ENCODE results near the gene GALT. TPM values are rescaled to one million over a fixed set of nuclear protein-coding genes. Genes with fewer than 3 reads are reported as not detected.

GALT gene
- total RNA-seq = 100 to 1,000 TPM in 1 of 2 donors, 10 to 100 TPM in 1; 63.5 to 104 TPM

DNA sequence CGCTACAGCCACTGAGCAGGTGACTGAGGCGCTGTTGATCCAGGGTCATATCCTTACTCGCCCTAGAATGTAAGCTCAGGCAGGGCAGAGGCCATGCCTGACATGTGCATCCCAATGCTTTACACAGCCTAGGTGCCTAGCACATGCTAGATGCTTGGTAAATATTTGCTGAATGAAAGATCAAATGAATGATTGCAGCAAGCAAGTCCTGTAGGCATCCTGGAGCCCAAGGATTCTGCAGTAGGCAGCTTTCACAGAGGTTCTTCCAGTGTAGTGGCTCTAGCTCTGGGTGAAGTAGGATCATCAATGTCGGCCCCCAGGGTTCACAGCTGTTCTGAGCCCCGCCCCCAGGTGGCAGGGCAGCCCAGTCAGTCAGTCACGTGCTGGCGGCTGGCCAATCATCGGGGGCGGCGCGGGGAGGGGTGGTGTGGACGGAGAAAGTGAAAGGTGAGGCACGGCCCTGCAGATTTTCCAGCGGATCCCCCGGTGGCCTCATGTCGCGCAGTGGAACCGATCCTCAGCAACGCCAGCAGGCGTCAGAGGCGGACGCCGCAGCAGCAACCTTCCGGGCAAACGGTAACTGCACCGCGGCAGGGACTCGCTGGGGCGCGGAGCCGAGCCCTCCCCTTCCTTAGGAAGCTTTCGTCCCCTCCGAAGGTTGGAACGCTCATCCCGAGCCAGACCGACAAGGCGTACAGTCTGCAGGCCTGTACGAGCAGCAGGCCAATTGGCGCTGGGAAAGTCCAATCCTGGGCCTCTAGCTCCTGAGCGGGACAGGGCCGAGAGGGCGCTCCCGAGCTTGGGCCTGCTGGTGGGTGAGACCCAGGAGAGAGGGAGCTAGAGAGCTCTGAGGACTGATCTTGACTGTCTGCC lies at the start of gene GALT:
Gene GALT, plus strand, starts transcription at position 465 of the 873 bp plus-strand sequence. Its CDS starts 30 bp downstream, at position 495.
- H3K9me3 Mint-ChIP-seq = no peaks in the 10 kb centered on the region
- ATAC-seq (peak; percentile 87 to 90), DNase-seq (ENCODE audit: low spot score in 2 of 2) (peak; percentile 96 to 99)
- H3K27ac Mint-ChIP-seq = peak within 1 kb of the TSS; percentile 75 to 88
- peaks cover 25 to 26% of the 10 kb centered on the region in 2 donors for H3K36me3 Mint-ChIP-seq

DNA sequence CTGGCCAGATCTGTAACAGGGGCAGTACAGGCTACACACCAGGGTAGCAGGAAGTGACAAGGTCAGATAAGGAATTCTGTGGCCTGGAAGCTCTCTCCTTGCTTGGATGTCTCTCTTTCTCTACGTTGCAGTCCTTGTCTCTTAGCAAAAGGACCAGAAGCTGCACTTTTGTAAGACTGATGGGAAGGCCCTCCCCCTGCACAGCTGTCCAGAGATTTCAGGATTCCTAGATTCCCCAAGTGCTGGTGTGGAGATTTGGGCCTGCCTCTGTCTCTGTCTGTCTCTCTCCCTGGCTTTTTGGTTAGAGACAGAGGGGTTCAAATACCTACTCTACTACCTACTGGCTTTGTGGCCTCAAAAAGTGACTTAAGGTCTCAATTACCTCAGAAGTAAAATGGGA lies 46.9 kb upstream of the GALT start:
- Mint-ChIP-seq H3K36me3 (no peaks in the 10 kb centered on the region), H3K27ac (no peak overlapping the region), H3K9me3 (no peaks in the 10 kb centered on the region)
- no peak for ATAC-seq
- no peak for DNase-seq (ENCODE audit: low spot score in 2 of 2)

DNA sequence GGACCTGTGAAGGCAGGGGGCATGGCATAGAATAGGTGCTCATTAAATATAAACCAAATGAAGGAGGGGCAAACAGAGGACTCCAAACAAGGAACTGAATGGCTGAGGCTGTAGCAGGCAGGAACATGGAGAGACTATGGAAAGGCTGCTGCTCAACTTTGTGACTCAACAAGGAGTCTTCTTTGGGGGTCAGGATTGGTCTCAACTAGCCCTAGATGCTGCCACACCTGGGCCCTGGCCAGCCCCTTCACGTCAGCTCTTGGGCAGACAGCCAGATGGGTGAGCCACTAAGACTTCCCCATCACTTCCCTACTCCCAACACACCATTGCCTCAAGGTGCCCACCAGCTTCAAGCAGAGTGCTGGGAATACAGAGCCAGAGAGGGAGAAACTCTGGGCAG lies 45.6 kb upstream of the GALT start:
- ATAC-seq = no peak
- no peak for DNase-seq (ENCODE audit: low spot score in 2 of 2)
- Mint-ChIP-seq H3K9me3 (no peaks in the 10 kb centered on the region), H3K27ac (peak overlapping the region in 1 of 2 donors; percentile 51), H3K36me3 (no peaks in the 10 kb centered on the region)

DNA sequence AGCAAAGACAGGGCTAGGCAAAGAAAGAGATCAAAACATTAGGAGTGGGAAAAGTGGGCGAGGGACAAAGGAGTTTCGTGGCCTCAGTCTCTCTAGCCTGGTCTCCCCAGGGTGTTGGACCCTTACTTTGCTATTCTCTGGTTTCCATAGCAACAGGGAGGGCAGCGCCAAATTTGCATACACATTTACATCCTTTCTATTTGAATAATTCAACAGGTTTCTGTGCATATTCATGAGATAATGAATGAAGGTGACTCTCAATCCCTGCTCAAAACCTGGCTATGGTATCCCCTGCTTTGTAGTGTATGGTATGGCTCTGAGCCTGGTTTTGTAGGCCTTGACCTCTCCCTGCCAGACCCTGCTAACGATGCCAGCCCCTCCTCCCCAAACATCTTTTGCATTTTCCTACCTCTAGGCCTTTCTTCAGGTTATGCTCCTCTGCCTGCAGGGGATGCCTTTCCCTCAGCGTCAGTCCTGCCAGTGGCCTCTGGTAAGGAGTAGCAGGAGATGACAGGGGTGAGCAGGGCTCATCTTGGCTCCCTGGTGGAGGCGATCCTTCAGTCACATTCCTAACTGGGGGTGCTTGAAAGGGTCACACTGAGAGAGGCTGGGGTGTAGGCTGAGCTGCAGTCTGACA lies 44.4 kb upstream of the GALT start:
- no peak for ATAC-seq
- no peak for DNase-seq (ENCODE audit: low spot score in 2 of 2)
- H3K9me3 Mint-ChIP-seq = no peaks in the 10 kb centered on the region
- no peaks in the 10 kb centered on the region for H3K36me3 Mint-ChIP-seq
- no peak overlapping the region for H3K27ac Mint-ChIP-seq

DNA sequence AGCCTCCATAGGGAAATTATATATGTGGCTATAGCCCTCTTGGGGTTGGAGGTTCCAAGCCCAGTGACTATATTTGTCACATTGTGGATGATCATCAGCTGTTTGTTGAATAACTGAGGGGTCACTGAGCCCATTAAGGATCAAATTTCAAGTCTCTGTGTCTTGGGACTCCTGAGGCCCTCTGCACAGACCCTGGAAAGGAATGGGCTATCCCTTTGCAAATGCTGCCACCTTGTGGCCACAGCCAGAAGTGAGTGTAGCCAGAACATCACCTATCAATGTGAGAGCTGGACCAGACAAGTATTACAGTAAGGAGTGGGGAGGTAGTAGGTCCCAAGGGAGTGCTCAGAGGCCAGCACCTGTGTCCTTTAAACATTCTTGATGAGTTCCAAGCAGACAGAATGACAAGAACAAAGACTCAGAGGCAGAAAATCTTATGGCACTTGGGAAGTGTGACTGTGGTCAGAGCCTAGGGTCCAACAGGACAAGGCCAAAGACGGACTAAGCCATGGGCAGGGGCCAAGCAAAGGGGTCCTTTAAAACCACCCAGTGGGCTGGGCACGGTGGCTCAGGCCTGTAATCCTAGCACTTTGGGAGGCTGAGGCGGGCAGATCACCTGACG lies 42.8 kb upstream of the GALT start:
- H3K27ac Mint-ChIP-seq = no peak overlapping the region
- no peaks in the 10 kb centered on the region for H3K9me3 Mint-ChIP-seq
- ATAC-seq (peak; percentile 90 to 92), DNase-seq (ENCODE audit: low spot score in 2 of 2) (peak; percentile 71 to 88)
- H3K36me3 Mint-ChIP-seq = no peaks in the 10 kb centered on the region

DNA sequence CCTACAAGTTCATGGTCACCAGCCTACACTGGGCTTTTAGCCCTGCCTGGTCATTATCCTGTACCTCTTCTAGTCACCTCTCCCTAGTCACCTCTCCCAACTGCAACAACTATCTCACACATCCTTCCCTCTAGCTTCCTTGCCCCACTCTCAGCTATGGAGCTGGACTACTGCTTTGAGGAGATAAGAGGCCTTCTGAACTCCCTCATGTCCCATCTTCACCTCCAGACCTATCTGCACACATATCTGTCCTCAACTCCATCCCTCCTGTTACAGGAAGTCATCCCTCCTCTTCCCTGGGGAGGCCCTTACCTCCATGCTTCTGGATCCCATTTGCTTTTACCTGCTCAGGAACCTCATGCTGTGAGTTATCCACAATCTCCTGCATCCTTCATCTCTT lies 40.3 kb upstream of the GALT start:
- no peak overlapping the region for H3K27ac Mint-ChIP-seq
- H3K36me3 Mint-ChIP-seq = peaks cover under 1% of the 10 kb centered on the region in 2 donors
- ATAC-seq = no peak
- H3K9me3 Mint-ChIP-seq = no peaks in the 10 kb centered on the region
- DNase-seq (ENCODE audit: low spot score in 2 of 2) = no peak

DNA sequence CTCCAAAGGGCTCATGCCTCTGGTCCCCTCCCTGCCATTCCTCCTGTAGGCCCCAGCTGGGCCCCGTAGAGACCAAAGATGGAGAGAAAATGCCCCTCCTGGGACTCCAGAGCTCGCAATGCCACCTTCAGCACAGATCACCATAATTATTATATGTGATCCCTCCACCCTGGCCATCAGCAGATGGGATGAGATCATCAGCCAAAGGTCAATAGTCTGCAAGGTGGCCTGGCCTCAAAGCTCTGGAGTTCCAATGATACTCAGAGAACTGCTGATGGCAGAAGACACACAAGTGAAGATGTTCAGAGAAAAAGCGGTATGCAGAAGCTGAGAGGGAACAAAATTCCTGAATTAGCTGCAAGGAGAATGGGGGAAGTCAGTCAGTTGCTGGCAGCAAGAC lies 39.6 kb upstream of the GALT start:
- Mint-ChIP-seq H3K9me3 (no peaks in the 10 kb centered on the region), H3K27ac (no peak overlapping the region), H3K36me3 (peaks cover 7% of the 10 kb centered on the region in 2 donors)
- DNase-seq (ENCODE audit: low spot score in 2 of 2) = no peak
- no peak for ATAC-seq

DNA sequence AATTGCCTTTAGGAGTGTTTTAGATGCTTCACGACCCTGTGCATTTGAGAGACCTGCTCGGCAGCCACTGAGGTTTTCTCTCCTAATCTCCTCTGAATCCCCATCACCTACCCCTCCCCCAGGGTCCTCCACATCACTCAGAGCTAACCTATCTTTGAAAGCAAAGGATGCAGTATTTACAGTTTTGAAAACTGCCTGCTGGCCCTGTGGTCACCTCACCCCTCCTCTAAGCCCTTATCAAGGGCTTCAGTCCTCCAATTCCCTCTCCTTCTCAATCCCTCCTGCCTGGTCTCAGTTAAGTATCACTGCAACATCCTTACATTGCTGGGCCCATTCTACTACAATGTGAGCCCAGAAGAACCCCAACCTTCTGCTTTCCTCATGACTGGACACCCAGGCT lies 39.1 kb upstream of the GALT start:
- ATAC-seq (no peak), DNase-seq (ENCODE audit: low spot score in 2 of 2) (no peak)
- no peaks in the 10 kb centered on the region for H3K9me3 Mint-ChIP-seq
- H3K27ac Mint-ChIP-seq = no peak overlapping the region
- H3K36me3 Mint-ChIP-seq = peaks cover 7% of the 10 kb centered on the region in 2 donors

DNA sequence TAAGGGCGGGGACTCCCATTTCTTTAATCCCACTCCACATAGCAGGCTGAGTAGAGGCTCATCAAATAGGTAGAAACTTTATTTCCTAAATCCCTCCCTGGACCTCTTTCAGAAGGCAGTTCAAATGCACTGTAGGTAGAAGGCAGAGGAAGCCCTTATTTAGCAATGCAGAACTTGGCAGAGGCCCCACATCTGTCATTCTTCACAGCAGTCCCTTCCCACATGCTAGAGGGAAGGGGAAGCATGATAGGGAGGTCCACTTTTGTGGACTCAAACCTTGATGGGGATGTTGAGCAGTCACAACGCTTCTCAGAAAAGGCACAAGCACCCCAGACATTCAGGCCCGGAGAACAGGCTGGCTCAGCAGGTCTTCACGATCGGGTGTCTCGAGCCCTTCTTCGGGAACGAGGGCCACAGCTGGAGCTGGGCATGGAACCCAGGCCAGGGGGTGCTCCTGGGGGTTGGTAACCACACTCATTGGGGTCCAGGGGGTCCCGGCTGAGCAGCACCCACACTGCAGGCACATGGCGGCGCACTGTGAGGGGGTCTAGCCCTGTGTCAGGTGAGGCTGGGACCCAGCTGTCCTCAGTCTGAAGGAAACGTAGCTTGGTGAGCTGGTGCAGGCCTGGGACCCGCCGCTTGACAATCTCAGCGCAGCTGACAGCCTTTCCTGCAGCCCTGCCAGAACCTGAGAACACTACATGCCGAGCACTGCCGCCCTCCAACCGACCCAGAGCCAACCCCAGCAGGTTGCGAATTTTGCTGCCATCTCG lies 35.9 kb upstream of the GALT start:
- peak overlapping the region in 1 of 2 donors; percentile 94 for H3K27ac Mint-ChIP-seq
- no peaks in the 10 kb centered on the region for H3K9me3 Mint-ChIP-seq
- no peak for DNase-seq (ENCODE audit: low spot score in 2 of 2)
- peaks cover 7% of the 10 kb centered on the region in 2 donors for H3K36me3 Mint-ChIP-seq
- no peak for ATAC-seq

DNA sequence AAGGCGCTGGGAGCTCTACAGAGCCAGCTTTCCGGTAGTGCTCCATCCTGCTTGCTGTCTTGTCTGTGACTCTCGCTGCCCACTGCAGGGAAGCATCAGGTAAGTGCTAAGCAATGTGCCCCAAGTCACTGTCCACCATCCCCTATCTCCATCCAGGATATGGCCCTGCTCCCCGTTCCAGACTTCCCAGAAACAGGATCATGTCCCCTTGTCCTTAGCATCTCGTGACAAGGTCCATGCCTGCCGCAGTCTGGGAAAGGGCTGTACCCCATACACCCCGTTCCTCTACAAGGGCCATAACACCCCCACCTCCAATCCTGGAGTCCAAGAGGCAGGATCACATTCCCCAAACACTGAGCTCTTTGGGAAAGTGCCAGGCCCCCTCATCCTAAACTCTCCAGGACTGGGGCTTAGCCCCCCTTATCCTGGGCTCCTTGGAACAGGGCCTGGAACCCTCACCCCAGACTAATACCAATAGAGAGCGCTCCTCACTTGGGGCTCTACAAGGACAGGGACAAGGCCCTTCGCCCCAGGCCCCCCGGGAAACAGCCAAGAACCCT lies 35.1 kb upstream of the GALT start:
- H3K36me3 Mint-ChIP-seq = peaks cover 7% of the 10 kb centered on the region in 2 donors
- peak overlapping the region; percentile 94 to 97 for H3K27ac Mint-ChIP-seq
- H3K9me3 Mint-ChIP-seq = no peaks in the 10 kb centered on the region
- ATAC-seq (peak; percentile 4 to 5), DNase-seq (ENCODE audit: low spot score in 2 of 2) (no peak)

DNA sequence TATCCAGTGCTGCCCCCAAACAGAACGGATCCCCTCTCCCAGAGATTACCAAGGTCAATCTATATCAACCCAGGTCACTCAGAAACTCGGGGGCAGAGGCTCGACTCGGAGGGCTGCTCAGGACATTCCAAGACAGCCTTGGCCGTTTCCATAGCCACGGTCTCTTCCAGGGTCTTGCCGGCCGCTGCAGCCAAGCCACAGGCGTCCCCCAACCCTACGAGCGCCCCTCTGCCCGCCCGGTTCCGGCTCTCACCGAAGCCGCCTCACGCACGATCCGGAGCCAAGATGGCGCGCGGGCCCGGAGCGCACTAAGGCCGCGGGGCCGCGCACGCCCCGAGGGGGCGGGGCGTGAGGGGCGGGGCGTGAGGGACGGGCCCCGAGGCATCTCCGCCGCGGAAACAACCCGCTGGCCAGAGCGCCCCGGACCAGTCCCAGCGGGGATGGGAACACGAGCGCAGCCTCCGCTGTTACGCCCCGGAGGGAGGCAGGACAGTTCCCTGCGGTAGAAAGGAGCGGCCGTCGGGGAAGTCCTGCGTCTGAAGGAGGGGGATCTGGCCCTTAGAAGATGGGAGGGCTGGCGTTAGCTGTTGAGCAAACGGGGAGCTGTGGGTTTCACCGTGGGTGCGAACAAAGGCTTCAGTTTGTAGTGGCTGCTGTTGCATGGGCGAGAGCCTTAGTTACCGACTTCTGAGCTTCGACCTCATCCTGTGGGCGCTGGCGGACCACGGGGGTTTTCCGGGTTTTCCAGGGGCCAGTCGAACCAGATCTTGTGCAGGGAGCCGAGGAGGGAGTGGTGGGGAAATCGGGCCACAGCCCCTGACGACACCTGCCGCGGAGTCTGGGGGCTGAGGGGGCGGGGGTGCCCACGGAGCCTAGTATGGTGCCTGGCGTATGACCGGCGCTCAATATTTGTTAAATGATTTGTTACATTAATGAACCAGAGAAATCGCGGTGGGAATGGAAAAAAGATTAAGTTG lies 34.4 kb upstream of the GALT start, which contains the start of gene RPP25L:
Gene RPP25L, minus strand, starts transcription at position 287 of the 977 bp plus-strand sequence. CDS start 801 bp downstream, outside the sequence.
- Mint-ChIP-seq H3K27ac (peak within 1 kb of the TSS; percentile 94 to 97), H3K9me3 (no peaks in the 10 kb centered on the region), H3K36me3 (peaks cover 7% of the 10 kb centered on the region in 2 donors)
- ATAC-seq (peak; percentile 91 to 97), DNase-seq (ENCODE audit: low spot score in 2 of 2) (peak; percentile 88 to 90)

DNA sequence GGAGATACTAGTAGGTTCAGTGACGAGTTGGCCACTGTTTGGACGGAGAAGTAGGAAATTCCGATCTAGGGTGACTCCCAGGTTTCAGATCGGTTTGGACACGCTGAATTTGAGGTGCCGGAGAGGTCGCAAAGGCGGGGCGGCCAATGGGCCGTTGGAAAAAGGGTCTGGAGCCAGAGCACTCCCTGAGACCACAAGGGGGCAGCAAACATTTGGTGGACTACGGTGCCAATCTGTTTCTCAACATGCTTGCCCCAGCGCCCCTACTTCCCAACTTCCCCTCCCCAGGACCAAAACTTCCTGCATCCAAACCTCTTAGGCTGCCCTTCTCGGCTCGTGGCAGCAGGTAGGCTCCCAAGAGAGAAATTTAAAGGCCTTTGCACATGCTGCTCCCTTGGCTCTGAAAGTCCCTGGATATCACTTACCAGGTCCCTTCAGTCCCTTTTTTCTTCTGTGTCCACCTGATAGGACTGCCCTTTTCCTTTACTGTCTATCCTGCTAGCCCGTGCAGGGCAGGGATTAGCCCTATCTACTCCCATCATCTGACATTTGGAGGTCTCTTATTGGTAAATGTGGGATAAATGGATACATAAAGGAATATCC lies 33.6 kb upstream of the GALT start:
- H3K9me3 Mint-ChIP-seq = no peaks in the 10 kb centered on the region
- H3K27ac Mint-ChIP-seq = peak overlapping the region; percentile 81 to 94
- ATAC-seq (peak; percentile 48 to 60), DNase-seq (ENCODE audit: low spot score in 2 of 2) (peak; percentile 69 to 79)
- peaks cover 7% of the 10 kb centered on the region in 2 donors for H3K36me3 Mint-ChIP-seq

DNA sequence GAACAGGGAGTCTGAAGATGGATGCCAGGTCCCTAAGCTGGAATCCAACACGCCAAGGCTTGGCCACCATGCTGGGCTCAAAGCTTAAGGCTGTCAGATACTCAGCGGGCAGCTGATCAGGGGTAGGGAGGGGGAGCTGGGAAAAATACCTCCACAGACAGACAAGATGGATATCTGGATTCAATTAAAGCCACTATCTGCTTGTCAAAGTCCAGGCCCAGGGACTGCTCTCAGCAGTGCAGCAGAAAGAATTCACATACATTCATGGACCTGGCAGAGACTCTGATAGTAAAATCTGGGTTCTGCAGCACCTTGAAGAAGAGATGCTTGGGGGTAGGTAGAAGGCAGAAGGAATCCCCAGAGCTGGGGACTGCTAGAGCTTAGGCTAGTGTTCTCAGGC lies 31.3 kb upstream of the GALT start:
- DNase-seq (ENCODE audit: low spot score in 2 of 2) (no peak), ATAC-seq (no peak)
- Mint-ChIP-seq H3K27ac (no peak overlapping the region), H3K9me3 (no peaks in the 10 kb centered on the region), H3K36me3 (peaks cover 7 to 11% of the 10 kb centered on the region in 2 donors)

DNA sequence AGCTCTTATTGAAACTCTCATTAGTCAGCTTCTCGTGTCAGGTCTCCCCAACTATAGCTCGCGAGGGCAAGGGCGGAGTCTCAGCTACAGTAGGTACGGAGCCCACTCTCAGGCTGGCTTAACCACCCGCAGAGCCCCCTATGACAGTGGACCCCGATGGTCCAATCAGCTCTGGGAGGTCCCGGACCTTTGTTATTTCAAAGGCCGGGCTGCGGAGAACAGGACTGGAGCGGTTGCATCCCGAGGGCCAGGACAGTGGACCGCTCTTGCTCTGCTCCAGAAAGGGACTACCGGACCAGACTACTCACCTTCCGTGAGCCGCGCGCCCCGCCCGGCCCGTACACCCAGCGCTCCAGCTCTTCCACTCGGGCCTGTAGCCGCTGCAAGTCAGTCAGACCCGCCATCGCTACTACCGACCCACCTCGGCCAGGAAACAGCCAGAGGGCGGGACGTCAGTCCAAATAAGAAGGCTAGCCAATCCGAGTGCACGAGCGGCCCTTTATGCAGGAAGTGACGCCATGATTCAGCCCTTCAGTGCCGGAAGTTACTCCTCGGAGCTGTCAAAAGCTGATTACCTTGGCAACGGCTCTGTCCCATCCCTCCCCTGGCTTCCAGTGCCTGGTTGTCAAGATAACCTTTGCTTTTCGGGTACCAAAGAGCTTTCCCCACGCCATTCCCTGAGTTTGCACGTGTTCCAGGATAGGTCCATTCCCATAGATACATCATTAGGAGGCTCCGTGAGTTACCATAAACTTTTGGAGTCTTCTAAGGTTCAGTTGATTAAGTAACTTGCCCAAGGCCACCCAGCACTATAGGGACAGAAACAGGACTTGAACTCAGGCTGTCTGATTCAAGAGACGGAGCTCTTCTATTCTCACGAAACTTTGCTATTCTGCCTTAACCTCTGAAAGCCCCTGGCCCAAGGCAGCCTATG lies 26.1 kb upstream of the GALT start, which contains the start of gene DCTN3:
Gene DCTN3, minus strand, starts transcription at position 435 of the 934 bp plus-strand sequence. Its CDS starts 31 bp downstream, at position 404.
- Mint-ChIP-seq H3K27ac (peak within 1 kb of the TSS; percentile 90 to 94), H3K36me3 (peaks cover 5 to 19% of the 10 kb centered on the region in 2 donors), H3K9me3 (no peaks in the 10 kb centered on the region)
- DNase-seq (ENCODE audit: low spot score in 2 of 2) (peak; percentile 84 to 89), ATAC-seq (peak; percentile 99)

Data from activated naive CD4-positive, alpha-beta T cell treated with anti-CD3 and anti-CD28 coated beads, Interleukin-2, amount 50 U/mL, for 72 hours (primary cell).